K562 (cell line): ENCODE measurements around the gene HYI. TPM values are rescaled to one million over a fixed set of nuclear protein-coding genes. Genes with fewer than 3 reads are reported as not detected.

Experiments used
- ATAC-seq: fragments of 200-7000 bp; cut with Tn5 transposase; 3 replicates; pipeline ENCODE4 v1.9.1; 2020; ENCODE audit warnings: moderate library complexity
- BruUV-seq: library from RNA; stranded (reverse); fragments of 400-500 nt; replicated peaks from 2 replicates; lab custom pipeline; 2021; lab: Mats Ljungman, UMichigan
- CTCF ChIA-PET: fragments of 300-600 bp; formaldehyde crosslinking; extraction: SDS; loops from one replicate; lab custom pipeline; 2021; ENCODE audit warnings: low intra/inter-chr PET ratio; lab: Yijun Ruan, JAX
- POLR2A ChIA-PET: fragments of 300-600, 350-650 bp; sonication (Branson Sonifier 250); formaldehyde crosslinking; extraction: SDS; loops from one replicate; lab custom pipeline; 2021; ENCODE audit warnings: antibody characterized with exemption, inconsistent platforms; lab: Yijun Ruan, JAX
- DNase-seq, 4 experiments: peaks; one replicate each; pipeline versions ENCODE4 v3.0.0 to v3.0.0-alpha.2; 2011 to 2018; ENCODE audit warnings: low spot score in 3 of 4, mixed read lengths in 3 of 4; ENCODE audit errors: extremely low read depth in 1 of 4
- FAIRE-seq: peaks from 2 replicates; lab custom pipeline; 2011; peaks lifted over from hg19 to GRCh38; lab: Jason Lieb, UNC
- H2AFZ ChIP-seq: 2 replicates; pipeline ENCODE4 v1.6.0; 2011; ENCODE audit warnings: low read depth, low read length, control low read depth, inconsistent platforms
- H3K27ac ChIP-seq: fragments of 200-600 bp; 3 replicates; pipeline ENCODE4 v1.8.0; 2011; ENCODE audit warnings: low read depth, mild to moderate bottlenecking, control low read depth, inconsistent platforms, low read length, moderate library complexity, mixed read lengths; ENCODE audit errors: extremely low read depth
- H3K27me3 ChIP-seq, 2 experiments: fragments of 300-600 bp in 1 of 2; 2 replicates in 1 of 2; 3 replicates in 1 of 2; pipeline versions ENCODE4 v1.6.0 to v1.8.0; 2011; ENCODE audit warnings: inconsistent platforms in 2 of 2, low read length in 2 of 2, mild to moderate bottlenecking in 1 of 2, mixed read lengths in 1 of 2, moderate library complexity in 1 of 2; ENCODE audit not compliant: control insufficient read depth in 2 of 2, insufficient read depth in 2 of 2
- H3K36me3 ChIP-seq: fragments of 300-600 bp; 3 replicates; pipeline ENCODE4 v1.8.0; 2011; ENCODE audit warnings: mild to moderate bottlenecking, low read length, inconsistent platforms; ENCODE audit not compliant: control insufficient read depth, insufficient read depth
- H3K4me1 ChIP-seq, 2 experiments: fragments of 200-600 bp in 1 of 2; replicated peaks in 1 of 2; 2 replicates in 1 of 2; 3 replicates in 1 of 2; pipeline versions ENCODE4 v1.5.1 to v1.8.0; 2011; ENCODE audit warnings: inconsistent platforms in 2 of 2, low read length in 2 of 2, mild to moderate bottlenecking in 1 of 2, mixed read lengths in 1 of 2, moderate library complexity in 1 of 2; ENCODE audit not compliant: control insufficient read depth in 2 of 2, insufficient read depth in 2 of 2
- H3K4me2 ChIP-seq: 2 replicates; pipeline ENCODE4 v1.6.1; 2011; ENCODE audit warnings: low read length, control low read depth, inconsistent platforms, mixed read lengths; ENCODE audit not compliant: insufficient read depth
- H3K4me3 ChIP-seq: fragments of 200-600 bp; sonication (generic), shearing (Covaris generic); 2 replicates; pipeline ENCODE4 v1.5.1; 2016; ENCODE audit warnings: control low read depth, inconsistent platforms
- H3K79me2 ChIP-seq: fragments of 200-600 bp; 3 replicates; pipeline ENCODE4 v1.8.0; 2011; ENCODE audit warnings: low read length, inconsistent platforms; ENCODE audit not compliant: control insufficient read depth, insufficient read depth
- H3K9ac ChIP-seq, 2 experiments: 2 replicates each; pipeline versions ENCODE4 v1.6.0 to v1.6.1; 2011; ENCODE audit warnings: low read depth in 2 of 2, low read length in 2 of 2, control low read depth in 1 of 2, inconsistent platforms in 1 of 2, mild to moderate bottlenecking in 1 of 2, mixed read lengths in 1 of 2; ENCODE audit not compliant: insufficient read depth in 1 of 2
- H3K9me1 ChIP-seq: one replicate; pipeline ENCODE4 v1.6.0; 2011; ENCODE audit warnings: inconsistent platforms, mild to moderate bottlenecking, low read length, moderate library complexity; ENCODE audit not compliant: control insufficient read depth, insufficient read depth
- H3K9me3 ChIP-seq: replicated peaks from 2 replicates; pipeline ENCODE4 v1.5.1; 2011; ENCODE audit warnings: low read depth, low read length, inconsistent platforms; ENCODE audit not compliant: control insufficient read depth, insufficient read depth
- H4K20me1 ChIP-seq: replicated peaks from 2 replicates; pipeline ENCODE4 v1.6.1; 2011; ENCODE audit warnings: low read length, inconsistent platforms, mixed read lengths; ENCODE audit not compliant: control insufficient read depth, insufficient read depth
- ESRRB ChIP-seq: fragments of 250-450 bp; sonication (Bioruptor Pico); IDR thresholded peaks from 2 replicates; pipeline ENCODE4 v1.5.0; 2020; ENCODE audit warnings: mild to moderate bottlenecking, moderate library complexity, borderline replicate concordance
- IRF2 ChIP-seq: sonication (generic); formaldehyde crosslinking; IDR thresholded peaks from 2 replicates; pipeline ENCODE4 v1.8.1; 2022; ENCODE audit warnings: mild to moderate bottlenecking, missing genetic modification reagents
- SP2 ChIP-seq: IDR thresholded peaks from 2 replicates; pipeline ENCODE4 v1.6.1; 2011; ENCODE audit warnings: mild to moderate bottlenecking, low read depth, low read length, moderate library complexity; ENCODE audit not compliant: poor library complexity, severe bottlenecking; ENCODE audit errors: extremely low read depth
- TEAD2 ChIP-seq: fragments of 450-650 bp; IDR thresholded peaks from 2 replicates; pipeline ENCODE4 v1.6.1; 2016; ENCODE audit warnings: missing genetic modification characterization, control low read depth, missing compliant biosample characterization
- ZNF311 ChIP-seq: fragments of 250-450 bp; sonication (Bioruptor Pico); IDR thresholded peaks from 2 replicates; pipeline ENCODE4 v1.4.0; 2020; ENCODE audit warnings: mild to moderate bottlenecking, moderate library complexity
- WGBS: fragments of 100-300 bp; shearing (Covaris generic); methylation state at CpG from one replicate; pipeline ENCODE4 v1.1.6; 2016; ENCODE audit warnings: low coverage, mixed read lengths; ENCODE audit not compliant: insufficient coverage; ENCODE audit errors: missing lambda C conversion rate; 5-methylcytosine and 5-hydroxymethylcytosine counted together
- in situ Hi-C: fragments of 300-500 bp; cut with MboI; formaldehyde crosslinking; loops from 4 replicates; pipeline ENCODE4 v1.15.0; 2018; ENCODE audit warnings: inconsistent platforms, mixed read lengths
- intact Hi-C: fragments of 100-400 bp; cut with micrococcal nuclease; formaldehyde crosslinking; loops from 2 replicates; pipeline ENCODE4 v1.14.2; 2022
- polyA plus RNA-seq, 8 experiments: library from polyadenylated mRNA; depleted of rRNA in 4 of 8; stranded (reverse) in 5 of 8; unstranded in 3 of 8; fragments of >200 nt; fragmentation: Nextera tagmentation in 2 of 8; fragmentation: Illumina TruSeq in 1 of 8; extraction: Ambion mirVana in 2 of 8; extraction: Trizol in 1 of 8; gene quantifications; 2 replicates each; pipeline versions ENCODE4 v1.2.1 to v1.2.3, GENCODE V29; 2011 to 2014; ENCODE audit warnings: inconsistent platforms in 1 of 8, missing spikeins in 1 of 8
- total RNA-seq, 7 experiments: library from RNA; depleted of rRNA in 6 of 7; stranded (reverse); fragments of >200 nt in 6 of 7; fragmentation: Illumina TruSeq in 2 of 7; extraction: Trizol in 2 of 7; gene quantifications; 2 replicates each; pipeline versions ENCODE4 v1.2.1 to v1.2.3, GENCODE V29; 2011 to 2021; ENCODE audit warnings: low replicate concordance in 1 of 7
- TF ChIP-seq, protein P1 (sequence below): IDR thresholded peaks from 3 replicates; pipeline ENCODE4 v1.6.1; 2011; ENCODE audit warnings: borderline replicate concordance, mild to moderate bottlenecking, moderate library complexity; ENCODE audit not compliant: insufficient read length; ENCODE audit errors: extremely low read depth
- TF ChIP-seq, protein P2 (sequence below), 2 experiments: fragments of 200-800 bp in 1 of 2; sonication (Bioruptor generic) in 1 of 2; sonication (generic) in 1 of 2; formaldehyde crosslinking in 1 of 2; IDR thresholded peaks in 1 of 2; conservative IDR thresholded peaks in 1 of 2; 2 replicates each; pipeline versions ENCODE4 v1.5.0 to v1.6.1; 2016 to 2020; ENCODE audit warnings: missing compliant biosample characterization in 1 of 2, missing genetic modification characterization in 1 of 2, missing genetic modification reagents in 1 of 2
- TF ChIP-seq, protein P3 (sequence below): sonication (generic); formaldehyde crosslinking; IDR thresholded peaks from 2 replicates; pipeline ENCODE4 v1.8.0; 2022; ENCODE audit warnings: mild to moderate bottlenecking, missing genetic modification reagents, borderline replicate concordance
- TF ChIP-seq, protein P4 (sequence below): sonication (generic); formaldehyde crosslinking; IDR thresholded peaks from 2 replicates; pipeline ENCODE4 v1.8.1; 2023; ENCODE audit warnings: missing genetic modification reagents, mild to moderate bottlenecking, borderline replicate concordance

HYI gene
- total and polyA plus RNA-seq, 9 of the 15 experiments (the other 6 are each of a cell fraction or from before 2014, with no cell fraction given): 0.04 to 4.1 (median 1.4) TPM; not detected in 1

GRCh38 chr1:43442756-43443155 is 11.0 kb downstream of the HYI start:
- ChIA-PET CTCF (no interaction called here), POLR2A (interaction anchor here (1.3 kb wide), 1 partner anchor 9 kb away, joined by 6 read pairs; no protein-coding TSS in a partner anchor)
- ATAC-seq (no peak), FAIRE-seq (no peak), DNase-seq (no peak)
- Histone ChIP-seq H3K9ac (no peak overlapping the region), H3K4me1 (peaks cover 8% of the 10 kb centered on the region in 2 experiments; a peak in 3 of 5 replicates), H3K9me1 (peaks cover 4% of the 10 kb centered on the region), H3K27me3 (no peaks in the 10 kb centered on the region), H2AFZ (no peak overlapping the region), H3K4me3 (no peak overlapping the region), H3K4me2 (no peak overlapping the region), H3K36me3 (peaks cover 46% of the 10 kb centered on the region; the same call in 2 of the 3 replicates), H3K9me3 (no peaks in the 10 kb centered on the region), H4K20me1 (peaks cover 4% of the 10 kb centered on the region; the same call in 1 of the 2 replicates), H3K27ac (no peak overlapping the region), H3K79me2 (no peaks in the 10 kb centered on the region)
- in situ Hi-C loops: no loop called here
- WGBS: 84% methylated on average over 11 of the region's 12 CpGs
- BruUV-seq: no TSS peak
- intact Hi-C loops: no loop called here
- TF ChIP-seq SP2 (no peak), IRF2 (CRISPR knock-in tag) (no peak), ESRRB (CRISPR knock-in tag) (no peak), ZNF311 (CRISPR knock-in tag) (no peak), TEAD2 (tag) (no peak)
- TF ChIP-seq, protein P1, sequence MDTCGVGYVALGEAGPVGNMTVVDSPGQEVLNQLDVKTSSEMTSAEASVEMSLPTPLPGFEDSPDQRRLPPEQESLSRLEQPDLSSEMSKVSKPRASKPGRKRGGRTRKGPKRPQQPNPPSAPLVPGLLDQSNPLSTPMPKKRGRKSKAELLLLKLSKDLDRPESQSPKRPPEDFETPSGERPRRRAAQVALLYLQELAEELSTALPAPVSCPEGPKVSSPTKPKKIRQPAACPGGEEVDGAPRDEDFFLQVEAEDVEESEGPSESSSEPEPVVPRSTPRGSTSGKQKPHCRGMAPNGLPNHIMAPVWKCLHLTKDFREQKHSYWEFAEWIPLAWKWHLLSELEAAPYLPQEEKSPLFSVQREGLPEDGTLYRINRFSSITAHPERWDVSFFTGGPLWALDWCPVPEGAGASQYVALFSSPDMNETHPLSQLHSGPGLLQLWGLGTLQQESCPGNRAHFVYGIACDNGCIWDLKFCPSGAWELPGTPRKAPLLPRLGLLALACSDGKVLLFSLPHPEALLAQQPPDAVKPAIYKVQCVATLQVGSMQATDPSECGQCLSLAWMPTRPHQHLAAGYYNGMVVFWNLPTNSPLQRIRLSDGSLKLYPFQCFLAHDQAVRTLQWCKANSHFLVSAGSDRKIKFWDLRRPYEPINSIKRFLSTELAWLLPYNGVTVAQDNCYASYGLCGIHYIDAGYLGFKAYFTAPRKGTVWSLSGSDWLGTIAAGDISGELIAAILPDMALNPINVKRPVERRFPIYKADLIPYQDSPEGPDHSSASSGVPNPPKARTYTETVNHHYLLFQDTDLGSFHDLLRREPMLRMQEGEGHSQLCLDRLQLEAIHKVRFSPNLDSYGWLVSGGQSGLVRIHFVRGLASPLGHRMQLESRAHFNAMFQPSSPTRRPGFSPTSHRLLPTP: no peak
- TF ChIP-seq, protein P2, sequence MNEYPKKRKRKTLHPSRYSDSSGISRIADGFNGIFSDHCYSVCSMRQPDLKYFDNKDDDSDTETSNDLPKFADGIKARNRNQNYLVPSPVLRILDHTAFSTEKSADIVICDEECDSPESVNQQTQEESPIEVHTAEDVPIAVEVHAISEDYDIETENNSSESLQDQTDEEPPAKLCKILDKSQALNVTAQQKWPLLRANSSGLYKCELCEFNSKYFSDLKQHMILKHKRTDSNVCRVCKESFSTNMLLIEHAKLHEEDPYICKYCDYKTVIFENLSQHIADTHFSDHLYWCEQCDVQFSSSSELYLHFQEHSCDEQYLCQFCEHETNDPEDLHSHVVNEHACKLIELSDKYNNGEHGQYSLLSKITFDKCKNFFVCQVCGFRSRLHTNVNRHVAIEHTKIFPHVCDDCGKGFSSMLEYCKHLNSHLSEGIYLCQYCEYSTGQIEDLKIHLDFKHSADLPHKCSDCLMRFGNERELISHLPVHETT (CRISPR knock-in tag; conservative IDR thresholded peaks at IDR 0.05 in 1 of 2, IDR thresholded peaks at IDR 0.05 in 1 of 2): no peak
- TF ChIP-seq, protein P3, sequence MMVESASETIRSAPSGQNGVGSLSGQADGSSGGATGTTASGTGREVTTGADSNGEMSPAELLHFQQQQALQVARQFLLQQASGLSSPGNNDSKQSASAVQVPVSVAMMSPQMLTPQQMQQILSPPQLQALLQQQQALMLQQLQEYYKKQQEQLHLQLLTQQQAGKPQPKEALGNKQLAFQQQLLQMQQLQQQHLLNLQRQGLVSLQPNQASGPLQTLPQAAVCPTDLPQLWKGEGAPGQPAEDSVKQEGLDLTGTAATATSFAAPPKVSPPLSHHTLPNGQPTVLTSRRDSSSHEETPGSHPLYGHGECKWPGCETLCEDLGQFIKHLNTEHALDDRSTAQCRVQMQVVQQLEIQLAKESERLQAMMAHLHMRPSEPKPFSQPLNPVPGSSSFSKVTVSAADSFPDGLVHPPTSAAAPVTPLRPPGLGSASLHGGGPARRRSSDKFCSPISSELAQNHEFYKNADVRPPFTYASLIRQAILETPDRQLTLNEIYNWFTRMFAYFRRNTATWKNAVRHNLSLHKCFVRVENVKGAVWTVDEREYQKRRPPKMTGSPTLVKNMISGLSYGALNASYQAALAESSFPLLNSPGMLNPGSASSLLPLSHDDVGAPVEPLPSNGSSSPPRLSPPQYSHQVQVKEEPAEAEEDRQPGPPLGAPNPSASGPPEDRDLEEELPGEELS: no peak
- TF ChIP-seq, protein P4, sequence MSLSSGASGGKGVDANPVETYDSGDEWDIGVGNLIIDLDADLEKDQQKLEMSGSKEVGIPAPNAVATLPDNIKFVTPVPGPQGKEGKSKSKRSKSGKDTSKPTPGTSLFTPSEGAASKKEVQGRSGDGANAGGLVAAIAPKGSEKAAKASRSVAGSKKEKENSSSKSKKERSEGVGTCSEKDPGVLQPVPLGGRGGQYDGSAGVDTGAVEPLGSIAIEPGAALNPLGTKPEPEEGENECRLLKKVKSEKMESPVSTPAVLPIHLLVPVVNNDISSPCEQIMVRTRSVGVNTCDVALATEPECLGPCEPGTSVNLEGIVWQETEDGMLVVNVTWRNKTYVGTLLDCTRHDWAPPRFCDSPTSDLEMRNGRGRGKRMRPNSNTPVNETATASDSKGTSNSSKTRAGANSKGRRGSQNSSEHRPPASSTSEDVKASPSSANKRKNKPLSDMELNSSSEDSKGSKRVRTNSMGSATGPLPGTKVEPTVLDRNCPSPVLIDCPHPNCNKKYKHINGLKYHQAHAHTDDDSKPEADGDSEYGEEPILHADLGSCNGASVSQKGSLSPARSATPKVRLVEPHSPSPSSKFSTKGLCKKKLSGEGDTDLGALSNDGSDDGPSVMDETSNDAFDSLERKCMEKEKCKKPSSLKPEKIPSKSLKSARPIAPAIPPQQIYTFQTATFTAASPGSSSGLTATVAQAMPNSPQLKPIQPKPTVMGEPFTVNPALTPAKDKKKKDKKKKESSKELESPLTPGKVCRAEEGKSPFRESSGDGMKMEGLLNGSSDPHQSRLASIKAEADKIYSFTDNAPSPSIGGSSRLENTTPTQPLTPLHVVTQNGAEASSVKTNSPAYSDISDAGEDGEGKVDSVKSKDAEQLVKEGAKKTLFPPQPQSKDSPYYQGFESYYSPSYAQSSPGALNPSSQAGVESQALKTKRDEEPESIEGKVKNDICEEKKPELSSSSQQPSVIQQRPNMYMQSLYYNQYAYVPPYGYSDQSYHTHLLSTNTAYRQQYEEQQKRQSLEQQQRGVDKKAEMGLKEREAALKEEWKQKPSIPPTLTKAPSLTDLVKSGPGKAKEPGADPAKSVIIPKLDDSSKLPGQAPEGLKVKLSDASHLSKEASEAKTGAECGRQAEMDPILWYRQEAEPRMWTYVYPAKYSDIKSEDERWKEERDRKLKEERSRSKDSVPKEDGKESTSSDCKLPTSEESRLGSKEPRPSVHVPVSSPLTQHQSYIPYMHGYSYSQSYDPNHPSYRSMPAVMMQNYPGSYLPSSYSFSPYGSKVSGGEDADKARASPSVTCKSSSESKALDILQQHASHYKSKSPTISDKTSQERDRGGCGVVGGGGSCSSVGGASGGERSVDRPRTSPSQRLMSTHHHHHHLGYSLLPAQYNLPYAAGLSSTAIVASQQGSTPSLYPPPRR (CRISPR knock-in tag): no peak
